ENCODE data around the gene RNF223. TPM values are rescaled to one million over a fixed set of nuclear protein-coding genes. Genes with fewer than 3 reads are reported as not detected.

The RNF223 gene
- total and polyA plus RNA-seq, 2 donors (not counting 3 experiments of a cell fraction or from before 2014, with no cell fraction given), result not detected

DNA sequence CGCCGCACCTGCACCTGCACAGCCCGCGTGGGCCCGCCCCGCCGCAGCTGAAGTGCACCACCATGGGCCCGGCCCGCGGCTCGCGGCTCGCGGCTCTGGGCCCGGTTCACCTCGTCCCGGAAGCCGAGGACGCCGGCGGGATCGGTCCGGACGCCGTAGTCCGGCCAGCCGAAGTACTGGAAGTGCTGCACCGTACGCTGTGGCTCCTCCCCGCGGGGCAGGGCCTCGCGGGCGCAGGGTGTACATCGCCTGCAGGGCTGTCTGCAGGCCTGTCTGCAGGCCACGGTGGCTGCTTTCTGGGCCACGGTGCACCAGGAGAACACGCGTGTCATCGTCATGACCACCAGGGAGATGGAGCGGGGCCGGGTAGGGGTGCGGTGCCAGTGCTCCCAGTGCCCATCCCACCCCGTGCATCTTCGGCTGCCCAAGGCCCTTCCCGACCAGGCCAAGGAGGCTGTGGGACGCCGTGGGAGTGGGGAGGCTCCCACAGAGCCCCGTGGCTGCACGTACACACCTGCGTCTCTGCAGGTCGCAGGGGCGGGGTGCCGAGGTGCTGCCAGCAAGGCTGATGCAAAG lies 6.7 kb downstream of the RNF223 start:
- Histone ChIP-seq H3K9me3 (replicated peaks; ENCODE audit: control insufficient read depth, insufficient read depth, low read length) (no peaks in the 10 kb centered on the region), H3K27ac (ENCODE audit: insufficient read depth, low read depth, low read length) (no peak overlapping the region), H2AFZ (ENCODE audit: low read depth, low read length) (no peak overlapping the region), H3K79me2 (ENCODE audit: control insufficient read depth, insufficient read depth, low read length) (no peaks in the 10 kb centered on the region), H3K4me3 (replicated peaks in 1 of 3; ENCODE audit: insufficient read depth in 1 of 3, low read depth in 1 of 3, low read length in 3 of 3) (no peak overlapping the region), H3K4me1 (ENCODE audit: control insufficient read depth, extremely low read depth, insufficient read depth, low read length) (peaks cover 8% of the 10 kb centered on the region), H3K9ac (replicated peaks; ENCODE audit: extremely low read depth, insufficient read depth, low read length) (no peak overlapping the region), H3K36me3 (ENCODE audit: control insufficient read depth in 2 of 2, extremely low read depth in 1 of 2, insufficient read depth in 2 of 2, low read length in 2 of 2) (no peaks in the 10 kb centered on the region), H3K9me1 (replicated peaks; ENCODE audit: control insufficient read depth, extremely low read depth, insufficient read depth, low read length) (no peaks in the 10 kb centered on the region), H3K27me3 (ENCODE audit: control insufficient read depth in 2 of 2, insufficient read depth in 2 of 2, low read length in 2 of 2) (no peaks in the 10 kb centered on the region), H4K20me1 (replicated peaks; ENCODE audit: control insufficient read depth, extremely low read depth, insufficient read depth, low read length) (no peaks in the 10 kb centered on the region), H3K4me2 (ENCODE audit: insufficient read depth, low read length) (no peak overlapping the region)
- ChIA-PET POLR2A (no interaction called here), CTCF (interaction anchor here (2.0 kb wide), 1 partner anchor 83 kb away, joined by 7 read pairs; no protein-coding TSS in a partner anchor)
- no peak for DNase-seq (ENCODE audit: low read depth, low spot score)
- FAIRE-seq, result no peak
- dilution Hi-C loops (cut with MboI; ENCODE audit: extremely low pct_ligation_motif_present, low sequenced_read_pairs) (no loop called here), intact Hi-C loops (cut with micrococcal nuclease) (no loop called here)
- TF ChIP-seq EZH2 (IDR thresholded peaks at IDR 0.05; ENCODE audit: borderline replicate concordance, low read depth, low read length, severe bottlenecking), result no peak
- TF ChIP-seq GATA2 (IDR thresholded peaks at IDR 0.05; ENCODE audit: insufficient read depth, insufficient read length, low read depth, low read length), result no peak
- TF ChIP-seq POLR2AphosphoS5 (IDR thresholded peaks at IDR 0.05; ENCODE audit: insufficient read depth, low read depth, low read length), result no peak
- TF ChIP-seq, protein P1, sequence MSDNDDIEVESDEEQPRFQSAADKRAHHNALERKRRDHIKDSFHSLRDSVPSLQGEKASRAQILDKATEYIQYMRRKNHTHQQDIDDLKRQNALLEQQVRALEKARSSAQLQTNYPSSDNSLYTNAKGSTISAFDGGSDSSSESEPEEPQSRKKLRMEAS (IDR thresholded peaks at IDR 0.05; ENCODE audit: insufficient read depth, insufficient read length), result no peak
- no peak for TF ChIP-seq FOS (IDR thresholded peaks at IDR 0.05; ENCODE audit: borderline replicate concordance, insufficient read depth, low read length)
- TF ChIP-seq CTCF (IDR thresholded peaks at IDR 0.05; ENCODE audit: extremely low read depth in 1 of 2, insufficient read depth in 1 of 2, low read depth in 1 of 2, low read length in 2 of 2), result no peak
- TF ChIP-seq POLR2A (IDR thresholded peaks at IDR 0.05; ENCODE audit: low read depth, low read length), result no peak
- TF ChIP-seq JUN (IDR thresholded peaks at IDR 0.05; ENCODE audit: borderline replicate concordance, insufficient read depth, insufficient read length, low read depth), result no peak
- no TSS peak for BruUV-seq (replicated peaks)
